K562 (cell line): ENCODE data around the gene RMC1. TPM values are rescaled to one million over a fixed set of nuclear protein-coding genes. Genes with fewer than 3 reads are reported as not detected.
A peak's percentile ranks its signal among the peaks of the same experiment; 100 is the strongest.

Experiments
- ATF1 ChIP-seq, 2 experiments: fragments of 450-650 bp in 1 of 2; IDR thresholded peaks; 2 replicates each; pipeline ENCODE4 v1.6.1; 2016; ENCODE audit warnings: missing compliant biosample characterization in 1 of 2, missing genetic modification characterization in 1 of 2
- CHCHD3 ChIP-seq: fragments of 250-450 bp; sonication (Bioruptor Pico); IDR thresholded peaks from 2 replicates; pipeline ENCODE4 v2.1.2; 2022; ENCODE audit warnings: mild to moderate bottlenecking
- FOS ChIP-seq: IDR thresholded peaks from 3 replicates; pipeline ENCODE4 v1.6.1; 2011; ENCODE audit not compliant: insufficient read length; ENCODE audit errors: extremely low read depth
- NELFE ChIP-seq: IDR thresholded peaks from 2 replicates; pipeline ENCODE4 v1.6.1; 2011; ENCODE audit warnings: mild to moderate bottlenecking; ENCODE audit not compliant: insufficient read depth, insufficient read length
- POLR3G ChIP-seq: IDR thresholded peaks from 2 replicates; pipeline ENCODE4 v1.6.1; 2011; ENCODE audit not compliant: insufficient read length, insufficient replicate concordance; ENCODE audit errors: extremely low read depth
- PURB ChIP-seq: sonication (generic); formaldehyde crosslinking; IDR thresholded peaks from 2 replicates; pipeline ENCODE4 v1.9.0; 2021; ENCODE audit warnings: low read depth, mild to moderate bottlenecking, missing genetic modification reagents
- SREBF1 ChIP-seq: fragments of 150-350 bp; IDR thresholded peaks from 2 replicates; pipeline ENCODE4 v1.6.1; 2014; ENCODE audit warnings: antibody characterized with exemption, low read depth, low read length, borderline replicate concordance
- TEAD2 ChIP-seq: fragments of 450-650 bp; IDR thresholded peaks from 2 replicates; pipeline ENCODE4 v1.6.1; 2016; ENCODE audit warnings: missing genetic modification characterization, control low read depth, missing compliant biosample characterization
- ZC3H11A ChIP-seq: IDR thresholded peaks from 2 replicates; pipeline ENCODE4 v1.6.1; 2012; ENCODE audit warnings: low read depth, low read length, improper control_type of control experiment
- ZNF239 ChIP-seq: fragments of 250-450 bp; sonication (Bioruptor Pico); IDR thresholded peaks from 2 replicates; pipeline ENCODE4 v1.4.0; 2020; ENCODE audit warnings: mild to moderate bottlenecking
- ZNF445 ChIP-seq: fragments of 250-450 bp; sonication (Bioruptor Pico); IDR thresholded peaks from 2 replicates; pipeline ENCODE4 v1.4.0; 2020; ENCODE audit warnings: low read depth, mild to moderate bottlenecking, moderate library complexity
- ZNF584 ChIP-seq: fragments of 200-800 bp; sonication (Bioruptor generic); IDR thresholded peaks from 2 replicates; pipeline ENCODE4 v1.6.1; 2016; ENCODE audit warnings: low read depth, mild to moderate bottlenecking, missing genetic modification characterization, missing compliant biosample characterization
- ZNF778 ChIP-seq: fragments of 450-650 bp; formaldehyde crosslinking; IDR thresholded peaks from 2 replicates; pipeline ENCODE4 v1.4.0; 2020; ENCODE audit warnings: mild to moderate bottlenecking, moderate library complexity
- ZSCAN32 ChIP-seq: fragments of 450-650 bp; formaldehyde crosslinking; IDR thresholded peaks from 2 replicates; pipeline ENCODE4 v1.4.0; 2020; ENCODE audit warnings: mild to moderate bottlenecking, moderate library complexity
- polyA plus RNA-seq, 8 experiments: library from polyadenylated mRNA; depleted of rRNA in 4 of 8; stranded (reverse) in 5 of 8; unstranded in 3 of 8; fragments of >200 nt; fragmentation: Nextera tagmentation in 2 of 8; fragmentation: Illumina TruSeq in 1 of 8; extraction: Ambion mirVana in 2 of 8; extraction: Trizol in 1 of 8; gene quantifications; 2 replicates each; pipeline versions ENCODE4 v1.2.1 to v1.2.3, GENCODE V29; 2011 to 2014; ENCODE audit warnings: inconsistent platforms in 1 of 8, missing spikeins in 1 of 8
- total RNA-seq, 7 experiments: library from RNA; depleted of rRNA in 6 of 7; stranded (reverse); fragments of >200 nt in 6 of 7; fragmentation: Illumina TruSeq in 2 of 7; extraction: Trizol in 2 of 7; gene quantifications; 2 replicates each; pipeline versions ENCODE4 v1.2.1 to v1.2.3, GENCODE V29; 2011 to 2021; ENCODE audit warnings: low replicate concordance in 1 of 7
- TF ChIP-seq, protein P1 (sequence below): fragments of 450-650 bp; formaldehyde crosslinking; IDR thresholded peaks from 2 replicates; pipeline ENCODE4 v1.4.0; 2020; ENCODE audit warnings: mild to moderate bottlenecking, moderate library complexity
- TF ChIP-seq, protein P2 (sequence below): fragments of 450-650 bp; formaldehyde crosslinking; conservative IDR thresholded peaks from 2 replicates; pipeline ENCODE4 v1.4.0; 2022; ENCODE audit warnings: mild to moderate bottlenecking, missing genetic modification characterization
- TF ChIP-seq, protein P3 (sequence below): sonication (generic); formaldehyde crosslinking; IDR thresholded peaks from 2 replicates; pipeline ENCODE4 v1.9.0; 2022; ENCODE audit warnings: mild to moderate bottlenecking, missing genetic modification reagents
- TF ChIP-seq, protein P4 (sequence below): IDR thresholded peaks from 3 replicates; pipeline ENCODE4 v1.6.1; 2011; ENCODE audit warnings: borderline replicate concordance, mild to moderate bottlenecking; ENCODE audit not compliant: insufficient read length, insufficient read depth
- TF ChIP-seq, protein P5 (sequence below): fragments of 250-450 bp; sonication (Bioruptor Pico); IDR thresholded peaks from 2 replicates; pipeline ENCODE4 v1.8.0; 2022; ENCODE audit warnings: moderate library complexity, mild to moderate bottlenecking, inconsistent platforms
- TF ChIP-seq, protein P6 (sequence below), 2 experiments: IDR thresholded peaks; 2 replicates each; pipeline ENCODE4 v1.6.1; 2011; ENCODE audit warnings: borderline replicate concordance in 1 of 2, control low read depth in 1 of 2, low read depth in 1 of 2, low read length in 1 of 2, mild to moderate bottlenecking in 1 of 2, mixed read lengths in 1 of 2, moderate library complexity in 1 of 2; ENCODE audit not compliant: insufficient read depth in 1 of 2, insufficient read length in 1 of 2, poor library complexity in 1 of 2, severe bottlenecking in 1 of 2; ENCODE audit errors: extremely low read depth in 1 of 2

The RMC1 gene
- total and polyA plus RNA-seq, 9 of the 15 experiments (the other 6 are each of a cell fraction or from before 2014, with no cell fraction given): 7.5 to 42.4 (median 35.5) TPM

DNA sequence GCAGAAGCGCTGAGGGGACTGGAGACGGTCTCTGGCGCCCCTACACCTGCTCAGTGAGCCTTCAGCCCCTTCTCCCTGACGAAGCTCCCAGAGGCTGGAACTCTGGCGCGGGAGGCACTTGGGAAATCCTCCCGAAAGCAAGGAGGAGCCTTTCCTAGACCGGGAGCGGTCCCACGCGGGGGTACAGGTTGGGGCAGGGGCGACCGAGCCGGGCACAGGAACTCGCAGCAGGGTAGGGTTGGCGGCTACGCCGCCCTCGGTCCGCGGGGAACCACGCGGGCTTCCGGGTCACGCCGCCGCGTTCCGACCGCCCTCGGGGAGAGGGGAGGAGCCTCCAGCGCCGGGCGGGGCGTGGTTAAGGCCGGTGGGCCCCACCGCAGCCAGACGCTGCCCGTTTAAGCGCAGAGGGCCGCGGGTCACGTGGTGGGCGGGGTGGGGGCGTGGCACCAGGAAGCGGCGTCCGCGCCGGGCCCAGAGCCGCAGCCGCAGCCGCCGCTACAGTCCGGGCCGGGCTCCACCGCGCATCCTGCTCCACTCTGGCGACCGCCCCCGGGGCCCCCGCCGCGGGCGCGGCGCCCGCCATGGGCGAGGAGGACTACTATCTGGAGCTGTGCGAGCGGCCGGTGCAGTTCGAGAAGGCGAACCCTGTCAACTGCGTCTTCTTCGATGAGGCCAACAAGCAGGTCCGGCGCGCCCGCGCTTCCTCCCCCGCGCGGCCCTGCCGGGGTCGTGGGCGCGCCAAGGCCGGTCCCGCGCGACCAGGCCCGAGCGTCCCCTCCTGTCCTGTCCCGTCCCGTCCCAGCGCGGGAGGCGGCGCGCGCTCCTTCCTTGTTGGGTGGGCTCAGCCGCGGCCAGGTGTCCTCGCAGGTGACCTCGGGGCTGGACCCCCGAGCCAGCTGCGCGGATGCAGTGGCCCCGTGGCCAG is at the start of gene RMC1 (continued):
- TF ChIP-seq ATF1 (CRISPR knock-in tag; IDR thresholded peaks at IDR 0.05) (no peak), ATF1 (tag; IDR thresholded peaks at IDR 0.05) (peak; percentile 68), PURB (CRISPR knock-in tag) (no peak), CHCHD3 (CRISPR knock-in tag) (peak; percentile 37; the same call in 1 of the 2 replicates), NELFE (no peak), TEAD2 (tag) (no peak), ZNF778 (CRISPR knock-in tag) (no peak), ZC3H11A (no peak), ZNF445 (CRISPR knock-in tag) (no peak), ZNF239 (CRISPR knock-in tag) (no peak), ZNF584 (no peak), SREBF1 (no peak), FOS (no peak), POLR3G (no peak), ZSCAN32 (no peak)
- TF ChIP-seq, protein P1, sequence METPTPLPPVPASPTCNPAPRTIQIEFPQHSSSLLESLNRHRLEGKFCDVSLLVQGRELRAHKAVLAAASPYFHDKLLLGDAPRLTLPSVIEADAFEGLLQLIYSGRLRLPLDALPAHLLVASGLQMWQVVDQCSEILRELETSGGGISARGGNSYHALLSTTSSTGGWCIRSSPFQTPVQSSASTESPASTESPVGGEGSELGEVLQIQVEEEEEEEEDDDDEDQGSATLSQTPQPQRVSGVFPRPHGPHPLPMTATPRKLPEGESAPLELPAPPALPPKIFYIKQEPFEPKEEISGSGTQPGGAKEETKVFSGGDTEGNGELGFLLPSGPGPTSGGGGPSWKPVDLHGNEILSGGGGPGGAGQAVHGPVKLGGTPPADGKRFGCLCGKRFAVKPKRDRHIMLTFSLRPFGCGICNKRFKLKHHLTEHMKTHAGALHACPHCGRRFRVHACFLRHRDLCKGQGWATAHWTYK: peak; percentile 49; the same call in 1 of the 2 replicates
- TF ChIP-seq, protein P2, sequence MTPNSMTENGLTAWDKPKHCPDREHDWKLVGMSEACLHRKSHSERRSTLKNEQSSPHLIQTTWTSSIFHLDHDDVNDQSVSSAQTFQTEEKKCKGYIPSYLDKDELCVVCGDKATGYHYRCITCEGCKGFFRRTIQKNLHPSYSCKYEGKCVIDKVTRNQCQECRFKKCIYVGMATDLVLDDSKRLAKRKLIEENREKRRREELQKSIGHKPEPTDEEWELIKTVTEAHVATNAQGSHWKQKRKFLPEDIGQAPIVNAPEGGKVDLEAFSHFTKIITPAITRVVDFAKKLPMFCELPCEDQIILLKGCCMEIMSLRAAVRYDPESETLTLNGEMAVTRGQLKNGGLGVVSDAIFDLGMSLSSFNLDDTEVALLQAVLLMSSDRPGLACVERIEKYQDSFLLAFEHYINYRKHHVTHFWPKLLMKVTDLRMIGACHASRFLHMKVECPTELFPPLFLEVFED (CRISPR knock-in tag): peak; percentile 76; the same call in 1 of the 2 replicates
- TF ChIP-seq, protein P3, sequence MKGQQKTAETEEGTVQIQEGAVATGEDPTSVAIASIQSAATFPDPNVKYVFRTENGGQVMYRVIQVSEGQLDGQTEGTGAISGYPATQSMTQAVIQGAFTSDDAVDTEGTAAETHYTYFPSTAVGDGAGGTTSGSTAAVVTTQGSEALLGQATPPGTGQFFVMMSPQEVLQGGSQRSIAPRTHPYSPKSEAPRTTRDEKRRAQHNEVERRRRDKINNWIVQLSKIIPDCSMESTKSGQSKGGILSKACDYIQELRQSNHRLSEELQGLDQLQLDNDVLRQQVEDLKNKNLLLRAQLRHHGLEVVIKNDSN (CRISPR knock-in tag): peak; percentile 95
- TF ChIP-seq, protein P4, sequence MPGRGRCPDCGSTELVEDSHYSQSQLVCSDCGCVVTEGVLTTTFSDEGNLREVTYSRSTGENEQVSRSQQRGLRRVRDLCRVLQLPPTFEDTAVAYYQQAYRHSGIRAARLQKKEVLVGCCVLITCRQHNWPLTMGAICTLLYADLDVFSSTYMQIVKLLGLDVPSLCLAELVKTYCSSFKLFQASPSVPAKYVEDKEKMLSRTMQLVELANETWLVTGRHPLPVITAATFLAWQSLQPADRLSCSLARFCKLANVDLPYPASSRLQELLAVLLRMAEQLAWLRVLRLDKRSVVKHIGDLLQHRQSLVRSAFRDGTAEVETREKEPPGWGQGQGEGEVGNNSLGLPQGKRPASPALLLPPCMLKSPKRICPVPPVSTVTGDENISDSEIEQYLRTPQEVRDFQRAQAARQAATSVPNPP: no peak
- TF ChIP-seq, protein P5, sequence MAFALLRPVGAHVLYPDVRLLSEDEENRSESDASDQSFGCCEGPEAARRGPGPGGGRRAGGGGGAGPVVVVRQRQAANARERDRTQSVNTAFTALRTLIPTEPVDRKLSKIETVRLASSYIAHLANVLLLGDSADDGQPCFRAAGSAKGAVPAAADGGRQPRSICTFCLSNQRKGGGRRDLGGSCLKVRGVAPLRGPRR (CRISPR knock-in tag): no peak
- TF ChIP-seq, protein P6, sequence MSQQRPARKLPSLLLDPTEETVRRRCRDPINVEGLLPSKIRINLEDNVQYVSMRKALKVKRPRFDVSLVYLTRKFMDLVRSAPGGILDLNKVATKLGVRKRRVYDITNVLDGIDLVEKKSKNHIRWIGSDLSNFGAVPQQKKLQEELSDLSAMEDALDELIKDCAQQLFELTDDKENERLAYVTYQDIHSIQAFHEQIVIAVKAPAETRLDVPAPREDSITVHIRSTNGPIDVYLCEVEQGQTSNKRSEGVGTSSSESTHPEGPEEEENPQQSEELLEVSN (IDR thresholded peaks at IDR 0.05; ENCODE audit: borderline replicate concordance in 1 of 2, extremely low read depth in 1 of 2, insufficient read depth in 1 of 2, insufficient read length in 1 of 2, low read depth in 1 of 2, low read length in 1 of 2, poor library complexity in 1 of 2, severe bottlenecking in 1 of 2): peak; percentile 87 to 97
